HG02973 (cell line): Measurements from ENCODE around the gene AQP12A.

Experiments used
- ATAC-seq: cut with Tn5 transposase; IDR thresholded peaks from one replicate; pipeline ENCODE4 v1.9.1; 2021; ENCODE audit warnings: moderate library complexity; ENCODE audit not compliant: unreplicated experiment

AQP12A gene

GRCh38 chr2:240737958-240738357 is 46.3 kb downstream of the AQP12A start:
- no peak for ATAC-seq

- ATAC-seq = no peak
Measured at GRCh38 chr2:240739797-240740196, 48.1 kb downstream of the AQP12A start.

- ATAC-seq = no peak
Measured at GRCh38 chr2:240741091-240741490, 49.4 kb downstream of the AQP12A start.

- no peak for ATAC-seq
Measured at GRCh38 chr2:240742602-240743095, 51.0 kb downstream of the AQP12A start.

- no peak for ATAC-seq
Measured at GRCh38 chr2:240745456-240745855, 53.8 kb downstream of the AQP12A start.

- no peak for ATAC-seq
Measured at GRCh38 chr2:240745962-240746361, 54.3 kb downstream of the AQP12A start.

- ATAC-seq = no peak
Measured at GRCh38 chr2:240746671-240747070, 55.0 kb downstream of the AQP12A start.

GRCh38 chr2:240747256-240747655 is 55.6 kb downstream of the AQP12A start:
- ATAC-seq = no peak
